Upper lobe of right lung (tissue), 1 donor: ENCODE data around the gene HHATL. TPM values are rescaled to one million over a fixed set of nuclear protein-coding genes. Genes with fewer than 3 reads are reported as not detected.

ENCODE experiments used
- ATAC-seq: fragments of 200-7000 bp; cut with Tn5 transposase; one replicate; pipeline ENCODE4 v1.9.1; 2020; ENCODE audit warnings: mild to moderate bottlenecking, moderate library complexity
- DNase-seq: peaks from one replicate; pipeline ENCODE4 v3.0.0-alpha.2; 2020
- H3K27ac ChIP-seq: fragments of 200-600 bp; one replicate; pipeline ENCODE4 v1.8.0; 2022
- H3K27me3 ChIP-seq: fragments of 200-600 bp; one replicate; pipeline ENCODE4 v1.8.0; 2022; ENCODE audit warnings: mild to moderate bottlenecking
- H3K36me3 ChIP-seq: fragments of 200-600 bp; one replicate; pipeline ENCODE4 v1.8.0; 2022
- H3K4me1 ChIP-seq: fragments of 200-600 bp; one replicate; pipeline ENCODE4 v1.8.0; 2022
- H3K4me3 ChIP-seq: fragments of 200-600 bp; one replicate; pipeline ENCODE4 v1.8.0; 2022; ENCODE audit warnings: mild to moderate bottlenecking
- H3K9me3 ChIP-seq: fragments of 200-600 bp; one replicate; pipeline ENCODE4 v1.8.0; 2022
- intact Hi-C: fragments of 100-400 bp; cut with DNase I; formaldehyde crosslinking; loops from one replicate; pipeline ENCODE4 v1.11.0; 2022
- total RNA-seq: library from RNA; stranded (reverse); fragmentation: NEBNext Ultra II Directional; extraction: Animal tissue kit (Norgen Biotek cat#: 25700); gene quantifications from one replicate; pipeline ENCODE4 v1.2.1, GENCODE V29; 2021
- TF ChIP-seq, protein P1 (sequence below): fragments of 200-600 bp; IDR thresholded peaks from one replicate; pipeline ENCODE4 v1.8.0; 2022; ENCODE audit warnings: antibody characterized with exemption
- donor health status: DM: no; HTN: yes; CAD: no; lungs with severe emphysema.

The HHATL gene
- total RNA-seq, 1 donor from 2014 or later, result not detected

DNA sequence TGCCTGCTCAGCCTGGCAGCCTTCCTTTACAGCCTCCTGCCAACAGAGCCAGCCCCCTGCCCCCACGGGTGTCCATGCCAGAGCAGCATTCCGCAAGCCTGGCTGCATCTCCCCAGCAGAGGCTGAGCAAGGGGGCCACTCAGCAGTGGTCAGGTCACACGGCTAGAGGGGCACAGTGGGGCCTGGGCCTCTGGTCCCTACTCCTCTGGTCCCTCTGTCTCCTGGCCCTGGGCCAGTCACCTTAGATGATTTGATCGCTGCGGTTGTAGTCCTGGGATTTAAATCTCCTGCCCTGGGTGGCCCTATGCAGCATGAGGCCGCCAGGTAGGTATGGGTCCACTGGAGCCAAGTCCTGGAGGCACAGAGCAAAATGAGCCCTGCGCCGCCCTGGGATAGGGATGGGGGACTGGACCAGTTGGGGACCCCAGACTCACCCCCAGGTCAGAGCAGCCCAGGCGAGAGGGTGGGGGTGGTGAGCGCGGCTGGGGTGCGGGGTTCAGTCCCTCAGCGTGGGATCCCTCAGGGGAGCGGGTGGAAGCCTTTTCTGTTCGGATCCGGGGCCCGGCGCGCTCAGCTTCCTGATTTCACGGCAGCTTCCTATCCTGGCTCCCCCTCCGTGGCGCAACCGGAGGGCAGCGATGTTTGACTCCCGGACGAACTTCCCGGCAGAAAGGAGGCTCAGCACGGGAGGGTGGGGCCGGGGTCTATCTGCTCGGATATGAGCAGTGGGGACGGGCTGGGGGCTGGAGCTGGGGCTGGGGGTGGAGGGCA, 48.9 kb downstream of the HHATL start, which contains the start of gene ZBTB47:
Gene ZBTB47 (plus strand): TSS at position 138 of the 771 bp plus-strand sequence. CDS start 4,659 bp downstream, outside the sequence.
- H3K4me3 ChIP-seq, result peak within 1 kb of the TSS; percentile 87
- DNase-seq (peak; percentile 88), ATAC-seq (peak; percentile 50)
- TF ChIP-seq, protein P1, sequence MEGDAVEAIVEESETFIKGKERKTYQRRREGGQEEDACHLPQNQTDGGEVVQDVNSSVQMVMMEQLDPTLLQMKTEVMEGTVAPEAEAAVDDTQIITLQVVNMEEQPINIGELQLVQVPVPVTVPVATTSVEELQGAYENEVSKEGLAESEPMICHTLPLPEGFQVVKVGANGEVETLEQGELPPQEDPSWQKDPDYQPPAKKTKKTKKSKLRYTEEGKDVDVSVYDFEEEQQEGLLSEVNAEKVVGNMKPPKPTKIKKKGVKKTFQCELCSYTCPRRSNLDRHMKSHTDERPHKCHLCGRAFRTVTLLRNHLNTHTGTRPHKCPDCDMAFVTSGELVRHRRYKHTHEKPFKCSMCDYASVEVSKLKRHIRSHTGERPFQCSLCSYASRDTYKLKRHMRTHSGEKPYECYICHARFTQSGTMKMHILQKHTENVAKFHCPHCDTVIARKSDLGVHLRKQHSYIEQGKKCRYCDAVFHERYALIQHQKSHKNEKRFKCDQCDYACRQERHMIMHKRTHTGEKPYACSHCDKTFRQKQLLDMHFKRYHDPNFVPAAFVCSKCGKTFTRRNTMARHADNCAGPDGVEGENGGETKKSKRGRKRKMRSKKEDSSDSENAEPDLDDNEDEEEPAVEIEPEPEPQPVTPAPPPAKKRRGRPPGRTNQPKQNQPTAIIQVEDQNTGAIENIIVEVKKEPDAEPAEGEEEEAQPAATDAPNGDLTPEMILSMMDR, result no peak
- H3K27ac ChIP-seq, result peak within 1 kb of the TSS; percentile 88
- H3K9me3 ChIP-seq, result no peaks in the 10 kb centered on the region
- no peaks in the 10 kb centered on the region for H3K36me3 ChIP-seq
- peaks cover 41% of the 10 kb centered on the region for H3K4me1 ChIP-seq
- intact Hi-C loops, result no loop called here
- no peaks in the 10 kb centered on the region for H3K27me3 ChIP-seq

DNA sequence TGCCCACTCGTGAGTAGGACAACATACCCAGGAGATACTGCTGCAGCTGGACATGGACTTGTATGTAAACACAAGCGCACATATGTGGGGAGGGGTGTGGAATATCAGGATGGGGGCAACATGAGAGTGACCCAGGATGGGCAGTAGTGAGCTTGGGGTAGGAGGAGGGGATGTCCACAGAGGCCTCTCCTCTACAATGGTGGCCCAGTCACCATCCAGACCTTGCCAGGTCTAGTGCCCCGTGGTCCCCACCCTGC, 49.4 kb downstream of the HHATL start:
- no peaks in the 10 kb centered on the region for H3K27me3 ChIP-seq
- peak; percentile 0 for ATAC-seq
- peaks cover 41% of the 10 kb centered on the region for H3K4me1 ChIP-seq
- TF ChIP-seq, protein P1, result no peak
- H3K27ac ChIP-seq, result peak overlapping the region; percentile 83
- peak overlapping the region; percentile 87 for H3K4me3 ChIP-seq
- intact Hi-C loops, result no loop called here
- H3K36me3 ChIP-seq, result no peaks in the 10 kb centered on the region
- no peaks in the 10 kb centered on the region for H3K9me3 ChIP-seq
- no peak for DNase-seq

DNA sequence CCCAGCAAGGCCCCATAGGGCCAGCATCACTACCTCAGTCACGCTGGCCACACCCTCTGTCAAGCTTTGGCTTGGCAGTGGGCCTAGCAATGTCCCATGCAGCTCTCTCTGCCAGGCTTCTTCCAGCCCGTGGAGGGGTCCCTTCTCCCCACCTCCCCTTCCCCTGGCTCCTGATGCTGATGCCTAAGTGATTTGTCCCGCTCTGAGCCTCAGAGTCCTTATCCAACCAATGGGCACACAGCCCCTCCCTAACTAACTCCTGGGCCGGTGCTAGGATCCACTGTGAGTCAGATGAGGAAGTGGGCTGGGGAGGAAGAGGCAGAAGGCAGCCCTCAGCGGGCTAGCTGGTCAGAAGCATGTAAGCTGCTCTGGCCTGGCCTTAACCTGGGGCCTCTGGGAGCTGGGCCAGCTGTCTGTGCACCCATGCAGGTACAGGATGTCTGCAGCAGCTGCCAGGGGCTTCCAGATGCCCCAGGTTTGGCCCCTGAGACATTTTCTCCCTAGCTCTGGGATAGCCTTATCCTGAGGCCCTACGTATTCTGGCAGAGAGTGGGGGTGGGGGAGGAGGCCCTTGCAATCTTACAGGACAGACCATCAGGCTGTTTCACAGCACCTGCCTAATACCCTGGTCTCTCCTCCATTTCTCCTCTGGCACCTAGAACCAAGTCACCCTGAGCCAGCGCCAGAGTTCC, 49.8 kb downstream of the HHATL start:
- ATAC-seq (peak; percentile 68), DNase-seq (peak; percentile 74)
- intact Hi-C loops, result no loop called here
- Histone ChIP-seq H3K36me3 (peaks cover under 1% of the 10 kb centered on the region), H3K4me3 (peak overlapping the region; percentile 87), H3K27ac (peak overlapping the region; percentile 83), H3K9me3 (no peaks in the 10 kb centered on the region), H3K4me1 (peaks cover 41% of the 10 kb centered on the region), H3K27me3 (no peaks in the 10 kb centered on the region)
- TF ChIP-seq, protein P1, result no peak

DNA sequence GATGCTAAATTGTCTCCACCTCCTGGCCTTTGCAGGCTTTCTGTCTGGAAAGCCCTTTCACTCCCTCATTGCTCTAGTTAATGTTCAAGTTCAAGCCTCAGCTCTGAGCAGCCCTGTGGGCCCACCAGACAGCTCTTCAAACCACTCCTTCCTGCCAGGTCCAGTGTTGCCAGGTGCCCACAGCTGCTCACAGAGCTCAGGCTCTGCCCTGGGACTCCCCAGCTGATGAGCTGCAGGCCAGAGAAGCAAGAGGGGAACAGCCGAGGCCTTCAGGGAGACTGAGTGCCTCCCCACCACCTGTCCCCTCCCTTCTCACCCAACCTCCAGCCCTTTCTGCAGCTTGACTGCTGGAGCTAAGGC, 50.4 kb downstream of the HHATL start:
- intact Hi-C loops, result no loop called here
- H3K27ac ChIP-seq, result peak overlapping the region; percentile 83
- H3K4me3 ChIP-seq, result peak overlapping the region; percentile 87
- no peaks in the 10 kb centered on the region for H3K27me3 ChIP-seq
- no peaks in the 10 kb centered on the region for H3K9me3 ChIP-seq
- DNase-seq (no peak), ATAC-seq (no peak)
- TF ChIP-seq, protein P1, result no peak
- H3K36me3 ChIP-seq, result peaks cover 6% of the 10 kb centered on the region
- H3K4me1 ChIP-seq, result peaks cover 41% of the 10 kb centered on the region

DNA sequence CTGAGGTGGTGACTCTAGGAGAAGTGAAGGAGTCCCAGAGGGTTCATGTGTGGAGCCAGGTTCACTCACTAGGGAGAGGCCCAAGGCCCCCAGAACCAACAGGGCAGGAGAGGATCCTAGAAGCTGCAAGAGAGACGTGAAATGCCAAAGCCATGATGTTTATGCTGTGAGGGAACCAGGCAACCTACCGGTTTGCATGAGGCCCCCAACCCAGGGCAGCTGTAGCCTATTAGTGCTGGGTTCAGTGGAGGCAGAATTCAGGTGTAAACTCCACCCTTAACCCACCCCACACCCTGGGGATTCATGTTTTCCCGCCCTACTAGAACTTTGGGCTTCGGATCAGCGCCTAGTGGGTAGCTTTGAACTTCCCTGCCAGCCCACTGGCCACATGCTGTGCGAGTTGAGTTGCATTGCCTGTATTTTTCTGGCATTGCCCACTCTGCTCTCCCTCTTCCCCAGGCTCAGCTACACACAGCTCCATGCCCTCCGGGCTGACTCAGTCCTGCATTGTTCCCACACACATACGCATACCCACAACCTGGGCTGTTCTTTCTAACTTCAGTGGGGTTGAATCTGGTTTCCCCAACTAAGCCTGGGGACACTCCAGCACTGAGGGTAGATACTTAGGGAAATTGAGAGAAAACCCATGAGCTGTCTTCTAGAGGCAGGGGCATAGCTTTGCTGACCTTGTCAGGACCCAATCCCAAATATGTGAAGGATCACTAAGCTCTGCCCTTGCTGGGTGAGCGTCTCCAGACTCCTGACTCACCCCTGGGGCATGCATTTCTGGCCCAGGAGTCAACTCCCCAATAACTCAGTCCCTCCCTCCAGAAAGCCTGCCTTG, 51.1 kb downstream of the HHATL start:
- intact Hi-C loops, result no loop called here
- no peak overlapping the region for H3K27ac ChIP-seq
- H3K27me3 ChIP-seq, result no peaks in the 10 kb centered on the region
- TF ChIP-seq, protein P1, result no peak
- H3K4me3 ChIP-seq, result no peak overlapping the region
- H3K9me3 ChIP-seq, result no peaks in the 10 kb centered on the region
- DNase-seq (no peak), ATAC-seq (no peak)
- H3K36me3 ChIP-seq, result peaks cover 11% of the 10 kb centered on the region
- peaks cover 41% of the 10 kb centered on the region for H3K4me1 ChIP-seq
